Astrocyte of the spinal cord (primary cell): ENCODE results near the gene ADAMTSL1.

Experiments
- DNase-seq: peaks from one replicate; pipeline ENCODE4 v3.0.0; 2011; ENCODE audit warnings: low read depth, low spot score
- H3K4me3 ChIP-seq: 2 replicates; pipeline ENCODE4 v1.5.1; 2011; ENCODE audit warnings: low read depth, mild to moderate bottlenecking, low read length, moderate library complexity
- CTCF ChIP-seq: IDR thresholded peaks from 2 replicates; pipeline ENCODE4 v1.5.1; 2012; ENCODE audit warnings: low read depth, mild to moderate bottlenecking, low read length, inconsistent platforms
- in situ Hi-C: cut with HindIII; loops from 2 replicates; pipeline ENCODE4 v1.10.0; 2017; ENCODE audit warnings: low sequenced_read_pairs

Gene ADAMTSL1

GRCh38 chr9:18778846-18779245 is 304.9 kb downstream of the ADAMTSL1 start:
- no peak overlapping the region for H3K4me3 ChIP-seq
- TF ChIP-seq CTCF: no peak
- DNase-seq: no peak
- in situ Hi-C loops: no loop called here

GRCh38 chr9:18783909-18784308 is 310.0 kb downstream of the ADAMTSL1 start:
- in situ Hi-C loops: no loop called here
- no peak overlapping the region for H3K4me3 ChIP-seq
- TF ChIP-seq CTCF: no peak
- no peak for DNase-seq

- TF ChIP-seq CTCF: no peak
- in situ Hi-C loops: no loop called here
- no peak for DNase-seq
- no peak overlapping the region for H3K4me3 ChIP-seq
Measured at GRCh38 chr9:18785604-18786003, 311.7 kb downstream of the ADAMTSL1 start.

GRCh38 chr9:18786196-18786595 is 312.2 kb downstream of the ADAMTSL1 start:
- in situ Hi-C loops: no loop called here
- no peak overlapping the region for H3K4me3 ChIP-seq
- no peak for DNase-seq
- TF ChIP-seq CTCF: no peak

- in situ Hi-C loops: no loop called here
- no peak overlapping the region for H3K4me3 ChIP-seq
- no peak for TF ChIP-seq CTCF
- DNase-seq: peak; percentile 58
Measured at GRCh38 chr9:18786911-18787650, 313.1 kb downstream of the ADAMTSL1 start.

- no peak for TF ChIP-seq CTCF
- in situ Hi-C loops: no loop called here
- no peak overlapping the region for H3K4me3 ChIP-seq
- DNase-seq: no peak
Measured at GRCh38 chr9:18788256-18788655, 314.3 kb downstream of the ADAMTSL1 start.
